Activated naive CD4-positive, alpha-beta T cell treated with anti-CD3 and anti-CD28 coated beads, Interleukin-2, amount 50 U/mL, for 16 hours (primary cell): ENCODE measurements around the gene PLCB1.
"Not testable (repeated sequence)": the region's sequence is repeated elsewhere in the genome, so short reads cannot be mapped to it uniquely, and the experiment has no call there.

Experiments used
- DNase-seq: peaks from one replicate; pipeline ENCODE4 v3.0.0-alpha.2; 2020

PLCB1 gene

DNA sequence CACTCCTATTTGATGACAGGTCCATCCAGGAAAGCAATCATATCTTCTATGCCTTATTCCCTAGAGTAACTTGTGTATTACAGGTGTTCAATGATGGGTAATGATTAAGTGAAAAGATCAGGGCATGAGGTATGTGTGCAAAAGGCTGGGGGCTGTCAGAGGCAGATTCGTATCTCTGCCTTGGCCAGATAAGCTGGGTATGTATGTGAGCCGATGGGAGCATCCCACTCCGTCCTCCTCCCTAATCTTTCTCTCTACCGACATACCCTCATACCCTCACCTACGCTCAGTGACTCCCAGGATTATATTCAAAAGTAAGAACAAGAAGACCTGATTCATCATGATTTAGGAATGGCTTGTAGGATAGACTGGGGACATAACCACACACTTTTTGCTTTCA lies 238.7 kb downstream of the PLCB1 start:
- DNase-seq, result no peak

DNA sequence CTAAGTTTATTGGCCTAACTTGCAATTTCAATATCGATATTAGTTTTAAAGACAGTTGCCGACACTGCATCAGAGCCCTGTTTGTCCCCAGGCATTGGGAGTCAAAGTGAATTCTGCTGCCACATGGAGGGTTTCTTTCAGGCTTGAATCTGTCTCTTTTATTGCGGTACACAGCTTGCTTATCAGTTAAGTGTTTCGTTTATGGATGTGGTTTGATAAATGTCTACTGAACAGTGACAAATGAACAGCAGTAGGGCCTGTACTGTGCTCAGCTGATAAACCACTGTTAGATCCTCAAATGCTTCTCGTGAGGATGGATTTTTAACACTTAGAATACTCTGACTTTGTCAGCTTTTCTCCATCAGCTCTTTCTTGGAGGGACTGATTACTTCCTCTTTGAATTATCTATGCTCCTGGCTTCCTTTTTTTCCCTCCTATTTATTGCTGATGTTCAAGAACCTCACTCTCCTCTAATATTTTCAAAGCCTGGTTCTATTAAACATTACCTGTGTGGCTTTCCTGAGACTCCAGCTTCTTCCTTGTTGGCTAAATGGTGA lies 240.8 kb downstream of the PLCB1 start:
- no peak for DNase-seq

DNA sequence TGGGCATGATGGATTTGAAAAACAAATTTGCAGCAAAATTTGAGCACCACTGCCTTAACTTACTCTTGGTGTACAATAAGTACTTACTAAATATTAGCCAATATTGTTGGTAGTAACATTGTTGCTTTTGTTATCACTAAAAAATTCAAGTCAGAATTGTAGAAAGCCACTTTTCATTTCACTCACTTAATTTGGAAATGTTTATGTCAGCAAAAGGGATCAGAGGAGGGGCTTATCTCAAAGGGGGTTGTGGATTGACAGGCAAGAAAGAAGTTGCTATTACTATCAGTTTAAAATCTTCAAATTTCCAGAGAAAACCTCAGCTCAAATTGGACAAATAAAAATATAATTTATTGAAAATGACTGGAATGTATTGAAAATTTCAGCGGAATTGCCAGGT lies 241.5 kb downstream of the PLCB1 start:
- no peak for DNase-seq

DNA sequence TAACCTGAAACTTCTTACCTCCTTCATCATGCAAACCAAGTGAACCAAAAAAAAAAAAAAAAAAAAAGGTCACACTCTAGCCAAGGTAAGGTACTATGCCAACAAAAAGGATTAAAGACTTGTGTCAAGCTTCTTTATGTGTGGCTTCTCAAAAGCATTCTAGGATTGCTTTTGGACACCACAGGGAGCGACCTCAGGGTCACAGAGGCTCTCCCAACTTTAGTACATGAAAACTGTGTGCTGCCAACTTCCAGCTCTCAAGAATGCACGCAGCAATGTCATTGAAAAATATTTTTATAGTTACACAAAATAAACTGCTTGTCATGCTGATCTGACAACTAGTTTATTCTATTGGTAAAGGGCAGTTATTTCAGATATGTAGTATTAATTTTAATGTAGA lies 243.8 kb downstream of the PLCB1 start:
- no peak for DNase-seq

DNA sequence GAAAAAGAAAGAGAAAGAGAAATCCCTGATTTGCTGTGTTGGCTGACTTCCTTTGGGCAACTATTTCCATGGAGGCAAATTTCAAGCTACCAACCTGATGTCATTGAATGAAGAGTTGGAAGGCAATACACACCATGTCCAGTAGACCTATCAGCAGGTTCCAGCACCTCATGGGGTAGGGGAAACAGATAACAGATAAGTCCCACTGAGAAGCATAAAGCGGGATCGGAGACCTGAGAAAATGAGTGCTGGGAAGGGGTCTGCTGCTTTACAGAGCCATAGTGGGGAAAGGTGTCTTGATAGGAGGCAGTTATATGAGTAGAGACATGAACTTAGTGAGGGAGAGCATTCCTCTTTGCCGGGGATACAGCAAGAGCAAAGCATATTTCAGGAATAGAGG lies 244.9 kb downstream of the PLCB1 start:
- no peak for DNase-seq

DNA sequence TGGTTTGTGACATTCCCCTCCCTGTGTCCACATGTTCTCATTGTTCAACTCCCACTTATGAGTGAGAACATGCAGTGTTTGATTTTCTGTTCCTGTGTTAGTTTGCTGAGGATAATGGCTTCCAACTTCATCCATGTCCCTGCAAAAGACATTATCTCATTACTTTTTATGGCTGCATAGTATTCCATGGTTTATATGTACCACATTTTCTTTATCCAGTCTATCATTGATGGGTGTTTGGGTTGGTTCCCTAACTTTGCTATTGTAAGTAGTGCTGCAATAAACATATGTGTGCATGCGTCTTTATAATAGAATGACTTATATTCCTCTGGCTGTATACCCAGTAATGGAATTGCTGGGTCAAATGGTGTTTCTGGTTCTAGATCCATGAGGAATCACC lies 247.1 kb downstream of the PLCB1 start:
- not testable (repeated sequence) for DNase-seq

DNA sequence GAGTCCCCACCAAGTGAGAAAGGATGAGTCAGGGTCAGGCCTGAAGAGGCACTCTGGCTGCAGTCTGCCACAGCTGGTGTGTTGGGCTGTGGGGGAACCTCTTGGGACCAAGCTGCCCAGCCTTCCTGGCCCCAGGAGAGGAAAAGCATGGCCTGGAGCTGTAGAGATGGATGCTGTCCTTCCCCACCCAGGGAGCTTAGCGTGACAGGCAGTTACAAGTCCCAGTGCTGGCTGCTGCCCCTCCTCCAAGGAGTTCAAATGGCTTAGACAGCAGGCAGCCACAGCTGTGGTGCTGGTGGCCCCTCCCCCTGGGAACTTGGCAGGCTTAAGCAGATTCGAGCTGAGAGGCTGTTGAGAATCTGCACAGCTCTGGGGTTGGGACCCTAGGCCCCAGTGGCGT lies 253.2 kb downstream of the PLCB1 start:
- DNase-seq, result no peak

DNA sequence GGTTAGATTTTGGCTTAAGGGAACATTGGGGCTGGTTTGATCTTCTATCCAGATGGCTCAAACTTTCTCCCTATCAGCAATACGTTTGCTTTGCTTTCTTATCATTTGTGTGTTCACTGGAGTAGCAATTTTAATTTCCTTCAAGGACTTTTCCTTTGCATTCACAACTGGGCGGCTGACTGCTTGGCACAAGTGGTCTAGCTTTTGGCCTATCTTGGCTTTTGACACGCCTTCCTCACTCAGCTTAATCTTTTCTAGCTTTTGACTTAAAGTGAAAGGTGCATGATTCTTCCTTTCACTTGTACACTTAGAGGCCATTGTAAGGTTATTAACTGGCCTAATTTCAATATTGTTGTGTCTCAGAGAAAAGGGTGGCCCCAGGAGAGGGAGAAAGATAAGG lies 254.9 kb downstream of the PLCB1 start:
- no peak for DNase-seq

DNA sequence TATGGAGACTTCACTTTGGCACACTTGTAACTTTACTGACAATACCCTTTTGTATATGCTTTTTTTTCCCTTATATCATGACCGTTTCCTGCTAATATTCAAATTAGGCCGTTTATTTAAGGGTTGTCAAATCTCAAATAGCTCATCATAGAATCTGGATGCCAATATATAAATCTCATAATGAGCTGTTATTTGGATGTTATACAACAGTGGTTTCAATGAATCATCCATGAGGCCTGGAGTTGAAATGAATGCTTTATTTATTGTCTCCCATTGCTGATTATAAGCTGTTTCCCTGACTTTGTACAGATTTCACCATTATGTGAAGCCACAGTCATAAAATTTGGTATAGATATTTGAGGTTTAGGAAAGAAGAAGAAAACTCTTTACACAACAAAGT lies 256.1 kb downstream of the PLCB1 start:
- DNase-seq, result no peak

DNA sequence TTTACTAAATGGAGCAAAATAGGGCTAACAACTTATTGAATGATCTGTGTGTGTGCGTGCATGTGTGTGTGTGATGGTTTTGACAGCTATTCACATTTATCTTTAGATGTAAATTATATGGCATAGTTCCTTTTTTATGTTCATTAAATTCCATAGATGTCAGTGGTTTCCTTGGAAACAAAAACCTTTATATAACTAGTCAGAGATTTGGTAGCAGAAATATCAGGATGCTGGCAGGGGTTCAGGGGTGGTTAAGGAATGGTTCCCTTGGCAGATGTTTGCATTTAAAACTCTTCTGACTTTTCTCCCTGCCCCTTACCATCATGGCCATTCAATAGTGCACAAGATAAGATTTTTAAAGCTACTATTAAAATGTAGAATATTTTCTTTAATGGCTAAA lies 256.6 kb downstream of the PLCB1 start:
- no peak for DNase-seq

DNA sequence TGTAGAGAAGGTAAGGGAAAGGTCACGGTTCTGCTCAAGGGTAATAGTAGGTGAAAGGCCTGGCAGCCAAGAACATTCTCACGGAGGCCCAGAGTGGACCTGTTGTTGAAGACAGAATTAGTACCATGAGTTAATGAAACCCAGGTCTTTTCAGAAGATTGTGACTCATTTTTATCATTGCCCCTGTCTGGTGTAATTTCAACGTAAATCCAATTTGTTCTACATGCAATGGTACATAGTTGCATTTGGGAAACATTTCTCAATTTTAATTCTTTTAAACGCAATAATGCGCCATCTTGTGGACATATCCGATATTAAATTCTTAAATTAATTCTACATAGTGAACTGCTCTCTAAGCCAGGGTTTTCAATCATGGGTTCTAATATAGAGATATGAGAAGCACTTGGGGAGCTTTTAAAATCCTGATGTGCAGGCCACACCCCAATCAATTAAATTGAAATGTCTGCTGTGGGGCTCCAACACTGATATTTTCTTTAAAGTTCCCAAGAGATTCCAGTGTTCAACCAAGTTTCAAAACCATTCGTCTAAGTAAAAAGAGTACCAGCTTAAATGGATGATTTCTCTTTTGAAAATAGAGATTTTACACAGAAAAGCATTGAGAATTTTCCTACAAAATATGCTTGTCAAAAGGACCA lies 257.4 kb downstream of the PLCB1 start:
- no peak for DNase-seq

DNA sequence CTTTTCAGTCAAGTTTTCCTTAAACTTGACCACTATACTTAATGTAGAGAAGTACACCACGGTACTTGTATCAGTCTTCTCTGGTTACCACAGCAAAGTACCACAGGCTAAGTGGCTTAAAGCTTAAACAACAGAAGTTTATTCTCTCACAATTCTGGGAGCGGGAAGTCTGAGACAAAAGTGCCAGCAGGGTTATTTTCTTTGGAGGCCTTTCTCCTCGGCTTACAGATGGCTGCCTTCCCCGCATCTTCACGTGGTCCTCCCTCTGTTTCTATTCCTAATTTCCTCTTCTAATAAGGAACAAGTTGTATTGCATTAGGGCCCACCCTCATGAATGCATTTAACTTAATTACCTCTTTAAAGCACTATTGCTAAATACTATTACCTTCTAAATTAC lies 258.0 kb downstream of the PLCB1 start:
- no peak for DNase-seq

DNA sequence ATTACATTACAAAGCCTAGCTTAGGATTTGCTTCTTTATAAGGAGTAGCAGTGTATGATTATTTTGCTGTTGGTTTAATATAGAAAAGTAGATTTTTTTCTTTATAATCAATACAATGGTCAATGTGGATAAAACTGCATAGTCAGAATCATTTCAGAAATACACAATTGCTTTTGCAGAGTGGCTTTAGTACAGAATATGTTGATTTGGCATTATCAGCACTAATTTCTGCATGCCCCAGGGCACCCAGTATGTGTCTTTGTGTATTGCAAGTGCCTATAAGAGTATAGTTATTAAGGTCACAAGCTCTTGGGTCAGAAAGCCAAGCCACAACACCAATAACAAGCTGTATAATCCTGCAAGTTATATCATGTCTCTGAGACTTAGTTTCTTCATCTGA lies 258.4 kb downstream of the PLCB1 start:
- DNase-seq, result no peak

DNA sequence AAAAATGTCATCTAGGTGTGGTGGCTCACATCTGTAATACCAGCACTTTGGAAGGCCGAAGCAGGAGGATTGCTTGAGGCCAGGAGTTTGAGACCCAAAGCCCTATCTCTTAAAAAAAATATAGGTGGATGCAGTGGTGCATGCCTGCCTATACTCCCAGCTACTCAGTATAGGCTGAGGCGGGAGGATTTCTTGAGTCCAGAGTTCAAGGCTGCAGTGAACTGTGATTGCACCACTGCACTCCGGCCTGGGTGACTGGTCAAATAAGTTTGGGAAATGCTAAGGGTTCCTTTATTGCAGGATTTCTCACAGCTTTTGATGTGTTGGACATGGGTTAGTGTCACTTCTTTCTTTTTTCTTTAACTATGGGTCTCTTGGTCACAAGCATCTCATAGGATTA lies 261.3 kb downstream of the PLCB1 start:
- DNase-seq, result no peak

DNA sequence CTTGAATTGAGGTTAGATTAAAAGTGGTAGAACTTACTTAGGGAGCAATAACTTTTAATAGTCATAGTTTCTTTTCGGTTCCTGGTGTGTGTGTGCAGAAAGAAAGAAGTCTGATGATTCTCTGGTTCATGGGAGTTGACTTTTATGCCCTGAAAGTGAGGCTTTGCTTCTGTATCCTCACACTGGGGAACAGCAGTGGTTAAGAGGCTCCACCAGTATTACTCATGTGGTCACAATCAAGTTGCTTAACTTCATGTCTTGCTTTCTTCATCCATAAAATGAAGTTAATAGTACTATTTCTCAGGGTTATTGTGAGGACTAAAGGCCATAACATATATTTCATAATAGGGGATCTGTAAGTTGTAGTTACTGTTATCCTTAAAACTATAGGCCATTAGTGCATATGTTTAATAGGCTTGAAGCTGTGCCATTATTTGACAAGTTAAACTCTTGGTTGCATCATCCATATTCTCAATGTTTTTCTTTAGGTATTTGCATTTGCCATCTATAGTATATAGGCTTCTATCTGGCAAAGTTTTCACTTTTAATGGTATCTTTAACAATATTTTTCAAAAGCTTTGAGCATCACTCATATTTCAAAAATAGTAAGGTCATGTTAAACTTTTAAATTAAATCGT lies 262.4 kb downstream of the PLCB1 start:
- no peak for DNase-seq

DNA sequence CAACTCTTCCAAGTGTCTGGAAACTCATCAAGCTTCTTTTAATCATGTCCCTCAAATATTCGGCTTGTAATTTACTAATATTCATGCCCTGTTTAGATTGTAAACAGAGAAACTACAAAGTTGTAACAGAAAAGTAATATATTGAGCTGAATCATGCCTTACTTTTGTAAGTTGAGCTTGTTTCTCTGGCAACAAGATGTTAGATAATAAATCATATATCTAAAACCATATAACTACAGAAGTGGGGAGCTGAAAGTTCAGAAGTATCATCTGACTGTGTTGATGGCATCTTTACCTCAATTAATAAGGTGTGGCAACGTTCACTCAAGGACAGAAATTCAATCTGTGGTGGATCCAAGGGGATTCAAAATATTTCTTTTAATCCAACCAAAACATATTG lies 263.9 kb downstream of the PLCB1 start:
- no peak for DNase-seq

DNA sequence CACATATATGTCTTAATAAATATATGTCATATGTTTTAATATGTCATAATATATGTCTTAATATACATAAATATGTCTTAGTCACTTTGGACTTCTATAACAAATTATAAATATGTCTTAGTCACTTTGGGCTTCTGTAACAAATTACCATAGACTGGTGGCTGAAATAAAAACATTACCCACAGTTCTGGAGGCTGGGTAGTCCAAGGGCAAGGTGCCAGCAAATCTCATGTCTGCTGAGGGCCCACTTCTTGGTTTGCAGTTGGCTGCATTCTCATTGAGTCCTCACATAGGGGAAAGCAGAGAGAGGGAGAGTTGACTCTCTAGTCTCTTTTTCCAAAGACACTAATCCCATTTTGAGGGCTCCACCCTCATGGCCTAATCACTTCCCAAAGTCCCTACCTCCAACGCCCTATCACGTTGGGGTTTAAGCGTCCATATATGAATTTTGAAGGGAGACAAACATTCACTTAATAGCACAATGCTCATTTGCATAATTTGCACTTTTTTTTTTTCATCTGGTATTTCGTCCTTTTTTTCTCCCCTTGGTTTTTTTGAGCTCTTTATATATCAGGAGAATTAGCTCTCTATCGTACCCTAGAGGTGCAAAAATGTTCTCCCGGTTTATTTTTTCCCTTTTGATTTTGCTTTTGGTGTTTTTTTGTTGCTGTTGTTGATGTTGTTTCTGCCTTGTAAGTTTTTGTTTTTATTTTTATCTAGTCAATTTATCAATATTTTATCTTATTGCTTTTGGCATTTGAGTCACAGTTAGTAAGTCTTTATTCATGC lies 266.4 kb downstream of the PLCB1 start:
- no peak for DNase-seq

DNA sequence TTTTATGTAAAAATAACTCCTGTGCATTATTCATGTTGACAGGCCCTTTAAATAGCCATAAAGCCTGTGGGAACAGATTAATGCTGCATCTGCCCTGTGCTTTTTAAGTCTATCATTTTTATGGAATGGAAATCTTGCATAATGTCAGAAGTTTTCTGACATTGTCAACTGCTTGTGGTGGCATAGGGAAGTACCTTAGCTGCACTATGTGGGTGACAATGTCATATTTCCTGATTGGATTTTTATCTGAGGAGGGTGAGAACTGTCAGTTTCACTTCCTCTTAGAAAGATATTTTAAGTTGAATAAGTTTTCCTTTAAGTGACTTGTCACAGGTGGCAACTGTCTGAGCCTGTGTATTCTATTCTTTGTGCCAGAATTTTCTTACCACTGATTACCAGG lies 267.9 kb downstream of the PLCB1 start:
- DNase-seq, result no peak

DNA sequence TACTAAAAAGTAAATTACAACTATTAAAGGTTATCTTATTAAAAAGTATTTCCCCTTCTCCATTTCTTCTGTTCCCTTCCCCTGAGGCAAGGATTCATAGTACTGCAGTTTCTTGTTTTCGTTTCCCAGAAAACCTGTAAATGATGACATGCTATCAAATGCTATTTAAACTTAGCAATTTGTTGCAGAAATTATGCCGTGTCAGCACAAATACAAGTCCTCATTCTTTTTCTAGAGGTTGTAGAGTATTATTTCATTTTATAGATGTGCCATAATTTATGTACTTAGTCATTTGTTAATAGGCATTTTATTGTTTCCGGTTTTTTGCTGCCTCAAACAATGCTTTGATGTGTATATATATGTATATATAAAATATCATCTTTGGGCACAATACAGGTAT lies 268.4 kb downstream of the PLCB1 start:
- DNase-seq, result no peak

DNA sequence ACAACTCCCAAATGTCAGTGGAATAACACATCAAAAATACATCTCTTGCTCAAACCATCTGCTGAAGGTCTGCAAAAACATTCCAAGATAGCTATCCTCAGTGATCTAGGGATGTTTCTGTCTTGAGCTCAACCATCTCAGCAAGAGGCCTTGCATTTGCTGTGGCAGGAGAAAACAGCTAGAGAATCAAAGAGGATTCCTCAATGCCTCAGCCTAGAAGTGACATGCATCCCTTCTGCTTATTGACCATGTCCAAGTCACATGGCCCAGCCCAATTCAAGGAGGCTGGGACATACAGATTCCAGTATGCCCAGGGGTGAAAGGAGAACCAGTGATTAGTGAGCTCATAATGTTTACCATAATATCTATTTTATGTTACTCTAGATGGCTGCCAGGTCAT lies 269.5 kb downstream of the PLCB1 start:
- DNase-seq, result no peak

DNA sequence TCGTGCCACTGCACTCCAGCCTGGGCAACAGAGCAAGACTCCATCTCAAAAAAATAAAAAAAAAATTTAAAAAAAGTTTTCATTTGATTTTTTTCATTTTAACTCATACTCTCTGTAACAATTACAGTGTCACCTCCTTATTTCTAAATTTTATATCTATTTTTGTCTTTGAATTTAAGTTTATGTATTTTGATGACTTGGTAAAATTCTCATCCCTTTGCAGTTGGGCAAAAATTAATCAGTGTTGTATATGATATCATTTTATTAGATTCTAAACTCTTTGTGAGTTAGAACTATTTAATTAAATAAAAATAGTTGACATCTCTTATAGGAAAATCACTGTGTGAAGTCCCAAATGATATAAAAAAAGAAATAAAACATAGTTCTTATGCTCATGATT lies 270.7 kb downstream of the PLCB1 start:
- DNase-seq, result no peak

DNA sequence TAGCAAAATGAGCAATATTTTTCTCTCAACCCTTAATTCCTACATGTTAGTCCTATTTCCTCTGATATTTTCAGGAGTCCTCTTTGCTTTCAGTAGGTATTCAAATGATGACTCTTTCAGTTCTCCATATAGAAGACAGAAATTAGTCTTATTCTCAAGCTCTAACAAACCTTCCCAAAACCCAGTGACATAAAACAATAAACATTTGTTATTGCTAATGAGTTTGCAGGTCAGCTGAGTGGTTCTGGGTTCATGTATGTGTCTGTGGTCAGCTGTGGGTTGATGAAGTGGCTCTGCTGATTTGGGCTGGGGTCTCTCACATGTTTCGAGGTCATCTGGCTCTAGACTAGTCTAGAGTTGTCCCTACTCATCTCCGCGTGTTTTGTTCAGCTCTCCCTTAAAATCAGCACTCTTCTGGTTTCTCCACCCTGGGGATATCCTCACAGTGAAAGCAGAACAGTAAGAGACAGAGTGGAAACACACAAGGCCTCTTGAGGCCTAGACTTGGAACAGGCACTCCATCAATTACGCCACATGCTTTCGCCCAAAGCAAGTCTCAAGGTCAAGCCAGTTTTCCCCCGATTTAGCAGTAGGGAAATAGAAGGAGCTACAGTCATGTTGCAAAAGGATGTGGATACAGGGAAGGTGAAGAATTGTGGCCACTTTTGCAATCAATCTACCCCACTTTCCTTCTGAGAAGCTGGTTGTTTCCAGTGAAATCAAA lies 273.0 kb downstream of the PLCB1 start:
- DNase-seq, result no peak

DNA sequence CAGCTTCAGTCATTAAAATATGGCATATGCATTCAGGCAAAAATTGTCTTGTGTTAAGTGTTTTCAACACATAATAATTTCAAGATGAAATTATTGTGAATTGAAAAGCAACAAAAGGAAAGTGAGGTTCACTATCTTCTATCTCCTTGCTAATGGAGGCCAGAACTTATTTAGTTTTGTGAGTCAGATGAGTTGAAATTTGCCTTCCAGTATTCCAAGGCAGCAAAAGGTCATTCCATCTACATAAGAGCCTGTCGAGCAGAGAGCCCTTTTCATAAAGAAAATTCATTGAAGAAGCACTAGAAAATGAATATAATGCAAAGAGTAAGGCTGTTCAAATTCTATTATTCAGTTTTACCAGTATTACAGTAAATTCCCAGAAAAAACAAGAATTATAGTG lies 274.3 kb downstream of the PLCB1 start:
- no peak for DNase-seq
